HG03565 (cell line): Measurements from ENCODE around the gene ZNF688.

Experiments
- ATAC-seq: cut with Tn5 transposase; IDR thresholded peaks from one replicate; pipeline ENCODE4 v1.9.1; 2021; ENCODE audit warnings: mild to moderate bottlenecking, moderate library complexity; ENCODE audit not compliant: unreplicated experiment

ZNF688 gene

DNA sequence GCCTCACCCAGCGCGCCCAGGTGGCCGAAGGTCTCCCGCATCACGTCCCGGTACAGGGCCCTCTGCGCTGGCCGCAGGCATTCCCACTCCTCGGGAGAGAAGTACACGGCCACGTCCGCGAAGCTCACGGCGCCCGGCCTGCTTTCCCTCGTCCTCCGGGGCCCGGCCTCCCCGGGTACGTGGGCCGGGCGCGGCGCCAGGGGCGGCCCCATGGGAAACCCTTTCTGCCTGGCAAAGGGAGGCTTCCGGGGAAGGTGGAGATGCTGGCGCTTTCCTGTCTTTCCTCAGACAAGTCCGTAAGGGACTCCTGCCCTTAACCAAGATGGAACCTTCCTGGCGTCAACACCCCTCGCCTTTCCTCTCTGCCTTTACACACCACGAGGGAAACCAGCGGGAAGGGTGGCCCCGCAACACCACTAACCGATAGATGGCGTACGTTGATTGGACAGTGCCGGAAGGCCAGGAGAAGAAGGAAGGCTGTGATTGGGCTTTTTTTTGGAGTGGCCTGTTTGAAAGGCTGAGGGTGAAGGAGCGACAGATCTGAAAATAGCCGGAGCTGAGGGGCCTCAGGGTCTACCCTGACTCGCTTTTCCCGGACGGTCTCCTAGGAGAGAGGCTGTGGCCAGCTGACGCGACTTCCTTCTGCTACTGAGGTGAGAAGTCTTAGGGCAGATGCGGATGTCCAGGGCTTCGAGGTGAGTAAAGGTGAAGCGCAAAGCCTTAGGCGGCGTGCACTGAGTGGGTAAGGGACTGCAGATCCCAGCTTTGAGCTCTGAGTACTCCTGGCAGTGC is 14.1 kb upstream of the ZNF688 start, which contains the start of gene ZNF785:
Gene ZNF785 (minus strand): TSS at position 298 of the 792 bp plus-strand sequence. CDS start 86 bp downstream, at position 212.
- peak; percentile 88 for ATAC-seq

DNA sequence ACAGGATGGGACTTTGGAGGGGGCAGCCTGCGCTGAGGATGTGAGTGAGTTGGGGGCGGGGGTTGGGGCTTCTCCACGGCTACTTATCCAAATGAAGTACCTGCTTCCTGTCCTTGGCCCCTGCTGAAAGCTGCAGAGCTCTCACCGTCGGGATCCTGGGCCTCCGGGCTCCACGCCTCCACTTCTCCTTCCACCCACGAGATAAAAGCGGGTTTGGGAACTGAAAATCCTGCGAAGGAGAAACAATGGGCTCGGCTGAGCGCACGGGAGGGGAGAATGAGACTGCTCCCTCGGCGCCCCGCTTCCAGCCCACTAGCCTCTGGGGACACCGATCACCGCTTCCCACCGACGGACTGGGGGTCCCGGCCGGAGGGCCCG is 13.5 kb upstream of the ZNF688 start:
- no peak for ATAC-seq

DNA sequence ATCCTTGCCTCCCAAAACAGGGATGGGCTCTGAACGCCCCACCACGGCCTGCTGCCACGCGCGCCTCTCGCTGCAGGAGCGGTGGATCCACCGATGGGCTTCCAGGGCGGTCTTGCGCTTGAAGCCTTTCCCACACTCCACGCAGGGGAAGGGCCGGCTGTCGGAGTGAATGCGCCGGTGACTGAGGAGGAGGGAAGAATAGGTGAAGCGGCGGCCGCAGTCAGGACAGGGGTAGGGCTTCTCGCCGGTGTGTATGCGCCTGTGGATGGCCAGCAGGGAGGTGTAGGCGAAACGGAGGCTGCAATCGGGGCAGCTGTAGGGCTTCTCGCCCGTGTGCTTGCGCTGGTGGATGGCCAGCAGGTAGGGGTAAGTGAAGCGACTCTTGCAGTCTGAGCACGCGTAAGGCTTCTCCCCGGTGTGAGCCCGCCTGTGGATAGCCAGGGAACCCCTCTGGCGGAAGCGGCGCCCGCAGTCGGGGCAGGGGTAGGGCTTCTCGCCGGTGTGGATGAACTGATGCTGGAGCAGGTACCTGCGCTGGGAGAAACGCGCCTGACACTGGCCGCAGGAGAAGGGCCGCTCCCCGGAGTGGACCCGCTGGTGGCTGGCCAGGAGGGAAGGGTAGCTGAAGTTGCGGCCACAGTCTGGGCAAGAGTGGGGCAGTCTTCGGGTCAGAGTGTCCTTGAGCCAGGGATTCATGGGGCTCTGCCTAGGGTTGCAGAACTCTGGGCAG is 11.3 kb upstream of the ZNF688 start:
- ATAC-seq = no peak

GRCh38 chr16:30581457-30581856 is 9.9 kb upstream of the ZNF688 start:
- no peak for ATAC-seq

DNA sequence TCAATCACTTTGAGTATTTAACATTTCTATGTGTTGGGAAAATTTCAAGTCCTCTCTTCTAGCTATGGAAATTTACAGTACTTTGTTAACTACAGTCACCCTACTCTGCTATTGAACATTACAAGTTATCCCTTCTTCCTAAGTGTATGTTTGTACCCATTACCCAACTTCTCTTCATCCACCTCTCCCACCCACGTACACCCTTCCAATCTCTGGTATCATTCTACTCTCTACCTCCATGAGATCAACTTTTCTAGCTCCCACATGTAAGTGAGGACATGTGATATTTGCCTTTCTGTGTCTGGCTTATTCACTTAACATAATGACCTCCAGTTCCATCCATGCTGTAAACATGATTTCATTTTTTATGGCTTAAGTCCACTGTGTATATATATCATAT is 3.2 kb upstream of the ZNF688 start:
- ATAC-seq = no peak

DNA sequence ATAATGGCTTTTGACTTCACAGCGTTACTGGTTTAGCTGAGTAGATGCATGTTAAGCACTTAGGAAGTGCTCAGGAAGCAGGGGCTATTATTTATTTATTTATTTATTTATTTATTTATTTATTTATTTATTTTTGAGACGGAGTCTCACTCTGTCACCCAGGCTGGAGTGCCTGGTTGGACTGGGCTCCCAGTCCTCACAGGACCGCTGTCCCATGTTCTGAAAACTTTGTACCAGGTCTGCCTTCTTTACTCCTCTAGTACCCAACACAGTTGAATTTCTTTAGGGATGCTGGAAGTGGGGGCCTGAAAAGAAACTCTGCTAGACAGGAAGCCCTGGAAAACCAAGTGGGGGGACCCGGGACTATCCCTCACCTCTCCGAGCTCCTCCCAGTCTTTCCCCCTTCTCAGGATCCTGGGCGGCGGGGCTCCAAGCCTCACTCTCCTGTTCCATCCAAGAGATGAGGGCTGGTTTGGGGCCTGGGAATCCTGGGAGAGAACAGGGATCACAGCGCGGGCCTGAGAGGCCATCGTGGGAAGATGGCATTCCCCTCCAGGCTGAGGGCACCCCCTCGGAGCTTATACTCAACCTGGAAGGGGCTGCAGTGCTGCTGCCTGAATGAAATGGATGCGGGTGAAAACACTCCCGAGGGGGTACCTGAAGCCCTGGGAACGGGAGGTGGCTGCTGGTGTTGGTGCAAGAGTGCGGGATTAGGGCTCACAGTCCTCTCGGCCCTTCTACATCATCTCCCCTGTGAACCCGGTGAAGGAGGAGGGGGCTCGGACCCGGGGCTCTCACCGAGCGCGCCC is 674 bp downstream of the ZNF688 start:
- ATAC-seq = no peak

DNA sequence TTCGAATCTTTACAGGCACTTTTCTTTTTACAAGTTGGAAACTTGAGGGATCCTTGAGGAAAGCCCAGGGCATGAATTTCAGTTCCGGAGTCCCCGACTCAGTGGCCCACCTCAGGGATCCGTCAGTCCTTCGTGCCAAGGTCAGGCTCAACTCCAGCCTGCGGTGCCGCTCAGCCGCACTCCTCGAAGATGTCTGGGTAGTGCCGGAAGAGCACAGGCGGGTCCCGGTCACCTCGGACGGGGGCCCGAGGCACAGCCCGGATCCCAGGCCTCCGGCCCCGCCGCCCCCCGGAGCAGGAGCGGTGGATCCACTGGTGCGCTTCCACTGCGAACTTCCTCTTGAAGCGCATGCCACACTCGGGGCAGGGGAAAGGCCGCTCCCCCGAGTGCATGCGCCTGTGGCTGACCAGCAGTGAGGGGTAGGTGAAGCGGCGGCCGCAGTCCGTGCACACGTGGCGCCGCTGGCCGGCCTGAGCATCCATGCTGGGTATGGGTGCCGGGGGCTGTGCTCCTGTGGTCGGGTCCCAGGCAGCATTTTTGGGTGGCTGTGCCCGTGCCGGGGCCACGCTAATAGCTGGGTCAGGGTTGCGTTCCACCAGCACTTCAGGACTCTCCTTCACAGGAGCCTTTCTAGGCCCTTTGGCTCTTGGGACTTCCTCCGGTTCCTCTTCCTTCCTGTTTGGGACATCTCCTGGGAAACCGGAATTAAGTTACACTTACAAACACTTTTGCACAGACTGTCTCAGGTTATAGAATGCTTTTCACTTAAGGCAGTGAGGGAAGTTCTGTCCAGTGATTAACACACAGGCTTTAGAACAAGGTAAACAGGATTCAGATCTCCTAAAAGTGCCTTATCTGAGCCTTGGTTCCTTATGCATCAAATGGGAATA is 1.5 kb downstream of the ZNF688 start:
- no peak for ATAC-seq

DNA sequence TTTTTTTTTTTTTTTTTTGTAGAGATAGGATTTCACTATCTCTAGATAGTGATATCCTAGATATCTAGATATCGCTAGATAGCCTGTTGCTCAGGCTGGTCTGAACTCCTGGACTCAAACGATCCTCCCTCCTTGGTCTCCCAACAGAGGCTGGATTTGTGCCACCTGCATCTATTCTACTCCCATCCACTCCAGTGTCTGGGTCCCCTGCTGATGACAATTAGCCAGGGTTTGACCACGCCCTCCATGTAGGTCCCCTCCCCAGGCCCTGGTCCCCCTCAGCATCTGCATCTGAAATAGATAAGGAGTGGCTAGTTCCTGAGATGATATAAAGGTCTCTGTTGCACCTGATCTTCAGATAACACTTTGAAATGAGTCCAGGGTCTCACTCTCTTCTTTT is 2.2 kb downstream of the ZNF688 start:
- ATAC-seq = no peak

DNA sequence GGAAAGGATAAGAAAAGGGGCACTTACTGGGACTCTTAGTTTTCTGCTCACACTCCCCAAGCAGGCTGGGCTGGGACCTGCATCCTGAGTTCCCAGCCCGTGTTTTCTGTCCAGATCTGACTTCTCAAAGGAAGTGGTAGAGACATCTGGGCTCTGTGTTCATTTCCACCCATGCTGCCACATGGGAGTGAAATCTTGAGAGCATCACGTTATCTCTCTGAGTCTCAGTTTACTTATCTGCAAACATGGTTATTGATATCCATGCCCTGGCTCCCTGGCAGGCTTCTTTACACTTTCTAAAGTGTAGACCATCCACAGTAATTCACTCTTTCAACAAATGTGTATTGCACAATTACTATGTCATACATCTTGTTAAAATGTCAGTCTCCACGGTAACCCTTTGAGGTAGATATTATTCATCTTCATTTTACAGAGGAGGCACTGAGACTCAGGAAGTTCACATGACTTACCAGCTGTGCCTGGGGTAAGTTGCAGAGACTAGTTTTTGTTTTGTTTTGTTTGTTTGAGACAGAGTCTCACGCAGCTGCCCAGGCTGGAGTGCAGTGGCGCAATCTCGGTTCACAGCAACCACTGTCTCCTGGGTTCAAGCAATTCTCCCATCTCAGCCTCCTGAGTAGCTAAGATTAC is 3.4 kb downstream of the ZNF688 start:
- ATAC-seq = no peak

DNA sequence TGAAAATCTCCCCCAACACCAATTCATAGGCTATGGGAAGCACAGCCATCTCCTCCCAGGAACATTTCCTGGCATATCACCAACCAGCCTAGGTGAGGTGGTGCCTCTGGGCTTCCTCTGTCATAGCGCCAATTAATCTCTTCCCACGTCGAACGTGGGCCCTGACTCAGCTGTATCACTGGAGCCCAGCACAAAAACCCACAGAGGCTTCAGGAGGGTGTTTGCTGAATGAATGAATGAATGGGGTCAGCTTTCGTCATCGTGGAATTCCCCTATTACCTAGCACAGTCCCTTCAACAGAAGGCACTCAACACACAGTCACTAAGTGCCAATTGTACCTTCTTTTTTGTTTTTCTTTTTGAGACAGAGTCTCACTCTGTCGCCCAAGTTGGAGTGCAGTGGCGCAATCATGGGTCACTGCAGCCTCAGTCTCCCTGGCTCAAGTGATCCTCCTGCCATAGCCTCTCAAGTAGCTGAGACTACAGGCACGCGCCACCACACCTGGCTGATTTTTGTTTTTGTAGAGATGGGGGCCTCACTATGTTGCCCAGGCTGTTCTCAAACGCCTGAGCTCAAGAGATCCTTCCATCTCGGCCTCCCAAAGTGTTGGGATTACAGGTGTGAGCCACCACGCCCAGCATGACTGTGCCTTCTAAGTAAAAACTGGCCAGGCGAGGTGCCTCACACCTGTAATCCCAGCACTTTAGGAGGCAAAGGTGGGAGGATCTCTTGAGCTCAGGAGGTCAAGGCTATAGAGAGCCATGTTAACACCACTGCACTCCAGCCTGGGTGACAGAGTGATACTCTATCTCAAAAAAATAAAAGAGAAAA is 4.1 kb downstream of the ZNF688 start:
- no peak for ATAC-seq

GRCh38 chr16:30566531-30566930 is 5.0 kb downstream of the ZNF688 start:
- no peak for ATAC-seq

DNA sequence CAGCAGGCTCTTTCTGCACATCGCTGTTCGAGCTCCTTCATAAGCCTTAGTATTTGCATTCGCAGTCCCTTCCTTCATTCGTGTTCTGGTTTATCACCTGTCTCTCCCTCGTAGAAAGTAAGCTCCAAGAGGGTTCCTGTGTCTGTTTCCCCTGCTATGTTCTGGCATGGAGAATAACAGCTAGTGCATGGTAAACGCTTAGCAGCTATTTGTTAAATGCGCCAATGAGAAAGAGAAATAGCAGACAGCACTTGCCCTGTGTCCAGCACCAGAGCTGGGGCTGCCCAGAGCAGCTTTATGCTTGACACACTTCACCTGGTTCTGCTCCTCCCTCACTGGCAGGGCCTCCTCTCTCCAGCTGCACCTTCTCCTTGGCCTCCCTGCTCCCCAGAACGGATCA is 5.5 kb downstream of the ZNF688 start:
- ATAC-seq = no peak

DNA sequence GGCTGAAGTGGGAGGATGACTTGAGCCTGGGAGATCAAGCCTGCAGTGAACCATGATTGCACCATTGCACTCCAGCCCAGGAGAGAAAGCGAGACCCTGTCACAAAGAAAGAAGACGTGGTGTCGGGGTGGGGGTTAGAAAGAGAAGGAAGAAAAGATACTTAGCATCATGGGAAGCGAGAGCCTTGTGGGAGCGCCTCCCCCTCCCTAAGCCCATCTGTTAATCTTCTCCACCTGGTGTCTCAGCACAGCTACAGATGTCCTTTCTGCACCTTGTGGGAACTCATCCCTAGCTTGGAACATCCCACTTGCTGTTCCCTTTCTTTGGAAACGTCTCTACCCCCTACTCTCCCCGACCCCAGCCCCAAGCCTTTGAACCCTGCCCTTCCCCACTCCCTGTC is 6.0 kb downstream of the ZNF688 start:
- ATAC-seq = no peak

DNA sequence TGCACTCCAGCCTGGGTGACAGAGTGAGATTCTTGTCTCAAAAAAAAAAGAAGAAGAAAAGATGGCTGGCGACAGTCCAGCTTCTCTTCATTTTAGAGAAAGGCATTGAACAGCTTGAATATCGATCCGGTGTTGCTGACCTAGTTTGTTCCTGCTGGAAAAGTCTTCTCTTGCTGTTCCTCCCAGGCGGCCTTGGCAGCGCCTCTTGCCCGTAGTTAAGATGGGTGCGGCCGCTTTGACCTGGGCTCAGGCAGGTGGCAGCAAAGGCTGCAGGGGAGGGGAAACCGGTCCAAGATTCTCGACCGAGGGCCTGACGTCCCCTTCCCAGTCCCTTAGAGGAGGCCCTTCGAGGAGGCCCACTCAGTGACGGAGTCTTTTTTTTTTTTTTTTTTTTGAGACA is 9.5 kb downstream of the ZNF688 start:
- no peak for ATAC-seq

GRCh38 chr16:30561089-30561816 is 10.3 kb downstream of the ZNF688 start:
- ATAC-seq = no peak

- no peak for ATAC-seq
Measured at GRCh38 chr16:30559690-30560089, 11.8 kb downstream of the ZNF688 start.

DNA sequence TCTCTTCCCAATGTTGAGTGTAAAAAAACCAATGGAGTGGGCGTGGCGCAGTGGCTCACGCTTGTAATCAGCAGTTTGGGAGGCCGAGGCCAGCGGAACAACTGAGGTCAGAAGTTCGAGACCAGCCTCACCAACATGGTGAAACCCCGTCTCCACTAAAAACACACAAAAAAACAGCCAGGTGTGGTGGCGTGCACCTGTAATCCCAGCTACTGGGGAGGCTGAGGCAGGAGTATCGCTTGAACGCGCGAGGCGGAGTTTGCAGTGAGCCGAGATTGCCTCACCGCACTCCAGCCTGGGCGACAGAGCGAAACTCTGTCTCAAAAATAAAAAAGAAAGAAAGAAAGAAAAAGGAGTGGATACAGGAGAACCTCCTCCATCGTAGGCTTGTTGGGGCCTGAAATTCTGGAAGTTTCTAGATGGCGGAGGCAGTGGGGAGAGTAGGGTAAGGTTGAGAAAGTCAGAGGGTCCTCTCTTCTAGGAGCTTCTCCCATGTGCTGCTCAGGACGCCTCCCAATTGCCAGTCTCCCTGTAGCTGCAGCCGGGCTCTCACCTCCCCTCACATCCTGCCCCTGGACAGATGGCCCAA is 12.6 kb downstream of the ZNF688 start:
- ATAC-seq = no peak
